ENCODE results near the gene ADAM8. TPM values are rescaled to one million over a fixed set of nuclear protein-coding genes. Genes with fewer than 3 reads are reported as not detected.

Gene ADAM8
- total and polyA plus RNA-seq, 2 of the 8 experiments (the other 6 are each of a cell fraction or from before 2014, with no cell fraction given), result 4.6 TPM

DNA sequence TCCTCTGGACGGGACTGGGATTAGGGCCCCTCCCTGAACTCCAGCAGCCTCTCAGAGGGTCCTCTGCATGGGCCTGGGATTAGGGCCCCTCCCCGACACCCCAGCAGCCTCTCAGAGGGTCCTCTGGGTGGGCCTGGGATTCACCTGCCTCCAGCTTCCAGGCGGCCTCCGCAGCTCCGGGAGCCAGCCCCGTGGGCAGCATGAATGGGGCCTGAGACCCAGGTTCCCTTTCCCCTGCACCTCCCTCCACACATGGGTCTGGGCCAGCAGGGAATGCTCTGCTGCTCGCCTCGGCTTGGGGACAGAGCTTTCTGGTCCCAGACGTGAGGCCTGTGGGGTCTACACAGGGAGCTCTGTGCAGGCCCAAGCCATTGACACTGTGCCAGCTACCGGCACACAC is 26.5 kb upstream of the ADAM8 start:
- Histone ChIP-seq H3K27me3 (replicated peaks in 1 of 4; ENCODE audit: control insufficient read depth in 3 of 4, extremely low read depth in 1 of 4, insufficient read depth in 3 of 4, low read length in 3 of 4) (no peaks in the 10 kb centered on the region), H2BK20ac (ENCODE audit: low read length) (no peak overlapping the region), H3K79me1 (ENCODE audit: low read depth, low read length) (peaks cover 26% of the 10 kb centered on the region), H3K4me2 (ENCODE audit: insufficient read depth in 1 of 2, low read depth in 2 of 2, low read length in 2 of 2) (no peak overlapping the region), H3K23ac (ENCODE audit: insufficient read length) (no peak overlapping the region), H2BK15ac (ENCODE audit: low read length) (no peak overlapping the region), H3K79me2 (ENCODE audit: control insufficient read depth in 1 of 2, insufficient read depth in 2 of 2, low read length in 2 of 2) (peaks cover 3 to 43% of the 10 kb centered on the region in 2 experiments; a peak in 3 of 4 replicates), H3K4me1 (replicated peaks in 1 of 4; ENCODE audit: control insufficient read depth in 3 of 4, insufficient read depth in 4 of 4, low read length in 3 of 4) (peaks cover 0 to 4% (median 4%) of the 10 kb centered on the region in 4 experiments; a peak in 3 of 7 replicates), H3K56ac (replicated peaks; ENCODE audit: insufficient read length, low read depth, low read length) (no peak overlapping the region), H3K4ac (replicated peaks; ENCODE audit: insufficient read length, low read depth, low read length) (no peak overlapping the region), H2BK12ac (ENCODE audit: low read depth, low read length) (no peak overlapping the region), H3K9ac (replicated peaks in 1 of 4; ENCODE audit: extremely low read depth in 1 of 4, low read depth in 3 of 4, low read length in 3 of 4) (no peak overlapping the region), H4K8ac (ENCODE audit: extremely low read depth, insufficient read depth, low read length) (no peak overlapping the region; the same call in 1 of the 2 replicates), H4K20me1 (replicated peaks in 1 of 2; ENCODE audit: control insufficient read depth in 1 of 2, insufficient read depth in 2 of 2, low read length in 2 of 2) (peaks cover 6 to 19% of the 10 kb centered on the region in 2 experiments), H2BK5ac (ENCODE audit: low read depth, low read length) (no peak overlapping the region), H3K23me2 (ENCODE audit: low read depth, low read length) (peaks cover 4% of the 10 kb centered on the region; the same call in 1 of the 2 replicates), H3K9me3 (ENCODE audit: insufficient read depth in 2 of 2, low read depth in 1 of 2, low read length in 1 of 2) (no peaks in the 10 kb centered on the region), H2AK5ac (ENCODE audit: low read depth, low read length) (no peak overlapping the region), H4K5ac (ENCODE audit: insufficient read length, low read depth, low read length) (no peak overlapping the region), H4K91ac (replicated peaks; ENCODE audit: insufficient read length, low read length) (no peak overlapping the region), H2BK120ac (replicated peaks; ENCODE audit: low read depth, low read length) (no peak overlapping the region), H3K14ac (ENCODE audit: insufficient read length) (no peak overlapping the region), H3K27ac (ENCODE audit: low read depth, low read length) (no peak overlapping the region), H2AFZ (ENCODE audit: low read length) (no peak overlapping the region), H3K36me3 (ENCODE audit: control insufficient read depth in 2 of 4, insufficient read depth in 4 of 4, low read length in 3 of 4) (peaks cover 12 to 18% (median 17%) of the 10 kb centered on the region in 4 experiments), H3K18ac (ENCODE audit: extremely low read depth, low read length) (no peak overlapping the region), H3K4me3 (ENCODE audit: extremely low read depth in 1 of 4, insufficient read depth in 2 of 4, low read depth in 3 of 4, low read length in 4 of 4) (no peak overlapping the region)
- FAIRE-seq (no peak), DNase-seq (ENCODE audit: low read depth in 1 of 2, low spot score in 2 of 2) (no peak)
- TF ChIP-seq NANOG (IDR thresholded peaks at IDR 0.05; ENCODE audit: insufficient read depth, low read depth, low read length, poor library complexity, severe bottlenecking) (no peak), KDM4A (IDR thresholded peaks at IDR 0.05; ENCODE audit: low read depth, low read length, severe bottlenecking) (no peak), SRF (IDR thresholded peaks at IDR 0.05; ENCODE audit: low read depth, low read length) (no peak)
- 93% methylated on average over 9 of the region's 10 CpGs; no CpG with 5 or more reads in 1 of the 2 experiments for WGBS, 2 experiments (ENCODE audit: extremely low coverage in 1 of 2, insufficient coverage in 1 of 2, insufficient read length in 1 of 2, insufficient replicate concordance in 2 of 2, low coverage in 1 of 2, low lambda C conversion rate in 2 of 2, missing lambda C conversion rate in 1 of 2)
- POLR2A ChIA-PET (ENCODE audit: partially characterized antibody), result interaction anchor here (1.0 to 1.6 kb wide), 2 partner anchors 22 to 25 kb away, joined by 3 to 4 read pairs; no protein-coding TSS in a partner anchor
- CTCF ChIA-PET (ENCODE audit: partially characterized antibody), result interaction anchor here (0.7 to 3.7 kb wide), 12 partner anchors 9 to 77 kb away, joined by 3 to 21 read pairs (median 4); partner anchors contain the start of gene ADAM8
